Measurements from ENCODE around the gene PGLYRP1.

GRCh38 chr19:46006411-46006810, 16.4 kb downstream of the PGLYRP1 start:
- TF ChIP-seq CTCF (IDR thresholded peaks at IDR 0.05; ENCODE audit: low read depth, low read length) (no peak), POLR2A (IDR thresholded peaks at IDR 0.05; ENCODE audit: extremely low read depth, insufficient read length) (no peak)
